Brain microvascular endothelial cell (primary cell): Measurements from ENCODE around the gene ADSS2.
A peak's percentile ranks its signal among the peaks of the same experiment; 100 is the strongest.

Experiments used
- DNase-seq: peaks from one replicate; pipeline ENCODE4 v3.0.0-alpha.2; 2020
- H3K27ac ChIP-seq: fragments of 250-450 bp; sonication (Bioruptor Pico); 2 replicates; pipeline ENCODE4 v1.5.1; 2020; ENCODE audit warnings: mild to moderate bottlenecking, moderate library complexity
- H3K27me3 ChIP-seq: fragments of 250-450 bp; sonication (Bioruptor Pico); replicated peaks from 2 replicates; pipeline ENCODE4 v1.5.1; 2020; ENCODE audit warnings: mild to moderate bottlenecking
- H3K36me3 ChIP-seq: fragments of 250-450 bp; sonication (Bioruptor Pico); replicated peaks from 2 replicates; pipeline ENCODE4 v1.5.1; 2020; ENCODE audit warnings: mild to moderate bottlenecking
- H3K4me3 ChIP-seq: 2 replicates; pipeline ENCODE4 v1.5.1; 2011; ENCODE audit warnings: low read depth, mild to moderate bottlenecking, control low read depth, low read length, moderate library complexity
- in situ Hi-C: cut with HindIII; loops from 2 replicates; pipeline ENCODE4 v1.10.0; 2017; ENCODE audit warnings: low sequenced_read_pairs, low pct_ligation_motif_present
- TF ChIP-seq, protein P1 (sequence below): IDR thresholded peaks from 2 replicates; pipeline ENCODE4 v1.5.1; 2011; ENCODE audit warnings: low read depth, mild to moderate bottlenecking, moderate library complexity, low read length, control low read depth, inconsistent platforms; ENCODE audit errors: missing control alignments

Gene ADSS2

DNA sequence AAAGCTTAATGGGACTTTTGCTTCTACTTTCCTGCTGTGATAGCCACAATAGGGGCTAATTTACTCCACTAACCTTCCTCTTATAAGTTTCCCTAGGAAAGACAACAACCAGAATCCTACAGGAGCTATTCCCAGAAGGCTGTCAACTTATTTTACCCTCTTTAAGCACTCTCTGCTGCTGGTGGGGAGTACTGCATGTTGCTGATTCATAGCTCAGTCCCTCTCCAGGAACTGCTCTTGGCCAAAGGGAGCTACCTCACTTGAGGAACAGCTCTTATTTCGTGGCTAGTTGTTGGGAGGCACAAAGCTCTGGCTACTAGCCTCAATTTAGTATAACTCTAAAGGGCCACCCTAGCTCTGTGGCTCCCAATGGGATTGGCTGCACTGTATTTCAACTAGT, 37.2 kb downstream of the ADSS2 start:
- no peaks in the 10 kb centered on the region for H3K27me3 ChIP-seq
- peaks cover 54% of the 10 kb centered on the region for H3K36me3 ChIP-seq
- H3K4me3 ChIP-seq = no peak overlapping the region
- DNase-seq = peak; percentile 64
- H3K27ac ChIP-seq = no peak overlapping the region
- in situ Hi-C loops = no loop called here
- TF ChIP-seq, protein P1, sequence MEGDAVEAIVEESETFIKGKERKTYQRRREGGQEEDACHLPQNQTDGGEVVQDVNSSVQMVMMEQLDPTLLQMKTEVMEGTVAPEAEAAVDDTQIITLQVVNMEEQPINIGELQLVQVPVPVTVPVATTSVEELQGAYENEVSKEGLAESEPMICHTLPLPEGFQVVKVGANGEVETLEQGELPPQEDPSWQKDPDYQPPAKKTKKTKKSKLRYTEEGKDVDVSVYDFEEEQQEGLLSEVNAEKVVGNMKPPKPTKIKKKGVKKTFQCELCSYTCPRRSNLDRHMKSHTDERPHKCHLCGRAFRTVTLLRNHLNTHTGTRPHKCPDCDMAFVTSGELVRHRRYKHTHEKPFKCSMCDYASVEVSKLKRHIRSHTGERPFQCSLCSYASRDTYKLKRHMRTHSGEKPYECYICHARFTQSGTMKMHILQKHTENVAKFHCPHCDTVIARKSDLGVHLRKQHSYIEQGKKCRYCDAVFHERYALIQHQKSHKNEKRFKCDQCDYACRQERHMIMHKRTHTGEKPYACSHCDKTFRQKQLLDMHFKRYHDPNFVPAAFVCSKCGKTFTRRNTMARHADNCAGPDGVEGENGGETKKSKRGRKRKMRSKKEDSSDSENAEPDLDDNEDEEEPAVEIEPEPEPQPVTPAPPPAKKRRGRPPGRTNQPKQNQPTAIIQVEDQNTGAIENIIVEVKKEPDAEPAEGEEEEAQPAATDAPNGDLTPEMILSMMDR = peak; percentile 65

GRCh38 chr1:244413736-244414135, 38.0 kb downstream of the ADSS2 start:
- Histone ChIP-seq H3K27ac (no peak overlapping the region), H3K4me3 (no peak overlapping the region), H3K36me3 (peaks cover 51% of the 10 kb centered on the region), H3K27me3 (no peaks in the 10 kb centered on the region)
- in situ Hi-C loops = no loop called here
- TF ChIP-seq, protein P1 = no peak
- no peak for DNase-seq

GRCh38 chr1:244412176-244412575, 39.5 kb downstream of the ADSS2 start:
- H3K36me3 ChIP-seq = peaks cover 44% of the 10 kb centered on the region
- TF ChIP-seq, protein P1 = no peak
- no peak for DNase-seq

DNA sequence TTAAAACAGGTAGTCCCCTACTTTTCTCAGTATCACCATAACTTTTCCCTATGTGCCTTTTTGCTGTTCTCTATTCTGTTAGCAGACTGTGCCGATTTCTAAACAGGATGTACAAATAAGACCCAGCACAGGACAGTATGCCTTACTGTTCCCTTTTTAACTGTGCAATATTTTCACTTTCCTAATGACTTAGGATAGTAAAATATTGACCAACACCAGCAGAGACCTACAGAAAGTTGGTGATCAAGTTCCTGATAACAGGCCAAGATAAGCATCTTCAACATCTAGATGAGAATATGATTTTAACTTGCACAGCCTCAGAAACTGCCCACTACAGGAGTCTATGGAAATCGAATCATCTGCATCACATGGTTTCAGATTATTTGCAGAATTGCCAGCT, 42.0 kb downstream of the ADSS2 start:
- peaks cover 32% of the 10 kb centered on the region for H3K36me3 ChIP-seq
- in situ Hi-C loops = no loop called here
- DNase-seq = no peak
- H3K27me3 ChIP-seq = no peaks in the 10 kb centered on the region
- no peak overlapping the region for H3K4me3 ChIP-seq
- TF ChIP-seq, protein P1 = no peak
- no peak overlapping the region for H3K27ac ChIP-seq

More at GRCh38 chr1:244412176-244412575, 39.5 kb downstream of the ADSS2 start:
- H3K27me3 ChIP-seq = no peaks in the 10 kb centered on the region
- no peak overlapping the region for H3K27ac ChIP-seq
- in situ Hi-C loops = no loop called here
- no peak overlapping the region for H3K4me3 ChIP-seq

- Histone ChIP-seq H3K27me3 (no peaks in the 10 kb centered on the region), H3K27ac (no peak overlapping the region), H3K4me3 (no peak overlapping the region), H3K36me3 (peaks cover 17% of the 10 kb centered on the region)
- TF ChIP-seq, protein P1 = no peak
- in situ Hi-C loops = no loop called here
- DNase-seq = no peak
These were observed 45.4 kb downstream of the ADSS2 start for GRCh38 chr1:244406337-244406736.

- in situ Hi-C loops = no loop called here
- Histone ChIP-seq H3K27me3 (no peaks in the 10 kb centered on the region), H3K36me3 (peaks cover 15% of the 10 kb centered on the region), H3K4me3 (no peak overlapping the region), H3K27ac (no peak overlapping the region)
- no peak for DNase-seq
- TF ChIP-seq, protein P1 = no peak
These were observed 45.9 kb downstream of the ADSS2 start for GRCh38 chr1:244405856-244406255.
